Mucosa of rectum (tissue), 2 donors: ENCODE results near the gene C10orf90.

Experiments used
- H3K27ac ChIP-seq, 2 donors: one replicate each; pipeline ENCODE4 v1.7.0; 2013; ENCODE audit warnings: inconsistent platforms in 2 of 2, low read depth in 2 of 2, low read length in 2 of 2
- H3K27me3 ChIP-seq, 2 donors: one replicate each; pipeline ENCODE4 v1.7.0; 2013; ENCODE audit warnings: low read length in 2 of 2; ENCODE audit not compliant: control insufficient read depth in 2 of 2, insufficient read depth in 2 of 2
- H3K36me3 ChIP-seq, 2 donors: one replicate each; pipeline ENCODE4 v1.7.0; 2013; ENCODE audit warnings: low read length in 2 of 2; ENCODE audit not compliant: control insufficient read depth in 2 of 2, insufficient read depth in 2 of 2
- H3K4me1 ChIP-seq, 2 donors: one replicate each; pipeline ENCODE4 v1.7.0; 2013; ENCODE audit warnings: low read length in 2 of 2, mild to moderate bottlenecking in 1 of 2; ENCODE audit not compliant: control insufficient read depth in 2 of 2, insufficient read depth in 2 of 2
- H3K4me3 ChIP-seq, 2 donors: one replicate each; pipeline ENCODE4 v1.7.0; 2013; ENCODE audit warnings: low read length in 2 of 2
- H3K9ac ChIP-seq, 2 donors: one replicate each; pipeline ENCODE4 v1.7.0; 2013; ENCODE audit warnings: low read length in 2 of 2, low read depth in 1 of 2, mild to moderate bottlenecking in 1 of 2
- H3K9me3 ChIP-seq, 2 donors: one replicate each; pipeline ENCODE4 v1.7.0; 2013; ENCODE audit warnings: low read length in 2 of 2; ENCODE audit not compliant: control insufficient read depth in 2 of 2
- donor health status: healthy.
- donor health status: Normal muscosa, but diverticular disease.

C10orf90 gene

GRCh38 chr10:126500185-126500584 lies 170.3 kb downstream of the C10orf90 start:
- no peaks in the 10 kb centered on the region for H3K36me3 ChIP-seq
- no peak overlapping the region for H3K27ac ChIP-seq
- H3K4me3 ChIP-seq, result no peak overlapping the region
- H3K27me3 ChIP-seq, result peaks cover 0 to 4% of the 10 kb centered on the region in 2 donors
- H3K9ac ChIP-seq, result no peak overlapping the region
- no peaks in the 10 kb centered on the region for H3K9me3 ChIP-seq
- no peaks in the 10 kb centered on the region for H3K4me1 ChIP-seq

GRCh38 chr10:126499744-126500143 lies 170.7 kb downstream of the C10orf90 start:
- H3K36me3 ChIP-seq, result no peaks in the 10 kb centered on the region

GRCh38 chr10:126497672-126498071 lies 172.8 kb downstream of the C10orf90 start:
- H3K4me3 ChIP-seq, result no peak overlapping the region

More at GRCh38 chr10:126499744-126500143, 170.7 kb downstream of the C10orf90 start:
- Histone ChIP-seq H3K27me3 (peaks cover 0 to 4% of the 10 kb centered on the region in 2 donors), H3K27ac (no peak overlapping the region), H3K4me3 (no peak overlapping the region), H3K4me1 (no peaks in the 10 kb centered on the region), H3K9me3 (no peaks in the 10 kb centered on the region), H3K9ac (no peak overlapping the region)

GRCh38 chr10:126496771-126497545 lies 173.5 kb downstream of the C10orf90 start:
- Histone ChIP-seq H3K36me3 (no peaks in the 10 kb centered on the region), H3K4me1 (no peaks in the 10 kb centered on the region), H3K4me3 (no peak overlapping the region), H3K27me3 (no peaks in the 10 kb centered on the region), H3K27ac (no peak overlapping the region), H3K9ac (no peak overlapping the region), H3K9me3 (no peaks in the 10 kb centered on the region)

More at GRCh38 chr10:126497672-126498071, 172.8 kb downstream of the C10orf90 start:
- H3K27me3 ChIP-seq, result no peaks in the 10 kb centered on the region
- no peak overlapping the region for H3K9ac ChIP-seq
- no peaks in the 10 kb centered on the region for H3K36me3 ChIP-seq
- H3K9me3 ChIP-seq, result no peaks in the 10 kb centered on the region
- no peak overlapping the region for H3K27ac ChIP-seq
- H3K4me1 ChIP-seq, result no peaks in the 10 kb centered on the region

- no peak overlapping the region for H3K4me3 ChIP-seq
- no peak overlapping the region for H3K27ac ChIP-seq
- H3K9ac ChIP-seq, result no peak overlapping the region
- H3K27me3 ChIP-seq, result no peaks in the 10 kb centered on the region
- H3K36me3 ChIP-seq, result no peaks in the 10 kb centered on the region
- H3K9me3 ChIP-seq, result no peaks in the 10 kb centered on the region
- H3K4me1 ChIP-seq, result no peaks in the 10 kb centered on the region
Observed at GRCh38 chr10:126491476-126491875, 179.0 kb downstream of the C10orf90 start.

- Histone ChIP-seq H3K4me1 (no peaks in the 10 kb centered on the region), H3K27me3 (peaks cover 0 to 2% of the 10 kb centered on the region in 2 donors), H3K36me3 (no peaks in the 10 kb centered on the region), H3K9me3 (no peaks in the 10 kb centered on the region), H3K4me3 (no peak overlapping the region), H3K9ac (no peak overlapping the region), H3K27ac (no peak overlapping the region)
Observed at GRCh38 chr10:126481181-126481580, 189.3 kb downstream of the C10orf90 start.

- Histone ChIP-seq H3K9ac (no peak overlapping the region), H3K36me3 (no peaks in the 10 kb centered on the region), H3K4me1 (no peaks in the 10 kb centered on the region), H3K9me3 (no peaks in the 10 kb centered on the region), H3K27ac (no peak overlapping the region), H3K27me3 (peaks cover 0 to 2% of the 10 kb centered on the region in 2 donors), H3K4me3 (no peak overlapping the region)
Observed at GRCh38 chr10:126480648-126481047, 189.8 kb downstream of the C10orf90 start.

- Histone ChIP-seq H3K4me1 (no peaks in the 10 kb centered on the region), H3K27me3 (peaks cover 0 to 2% of the 10 kb centered on the region in 2 donors), H3K9ac (no peak overlapping the region), H3K4me3 (no peak overlapping the region), H3K36me3 (no peaks in the 10 kb centered on the region), H3K9me3 (no peaks in the 10 kb centered on the region), H3K27ac (no peak overlapping the region)
Observed at GRCh38 chr10:126479280-126479895, 191.1 kb downstream of the C10orf90 start.

- Histone ChIP-seq H3K9ac (no peak overlapping the region), H3K9me3 (no peaks in the 10 kb centered on the region), H3K27ac (no peak overlapping the region), H3K36me3 (no peaks in the 10 kb centered on the region), H3K4me1 (no peaks in the 10 kb centered on the region), H3K4me3 (no peak overlapping the region), H3K27me3 (peaks cover 0 to 2% of the 10 kb centered on the region in 2 donors)
Observed at GRCh38 chr10:126478546-126478945, 191.9 kb downstream of the C10orf90 start.

GRCh38 chr10:126476246-126476645 lies 194.2 kb downstream of the C10orf90 start:
- H3K4me1 ChIP-seq, result no peaks in the 10 kb centered on the region
- H3K36me3 ChIP-seq, result no peaks in the 10 kb centered on the region
- H3K9ac ChIP-seq, result no peak overlapping the region
- no peaks in the 10 kb centered on the region for H3K9me3 ChIP-seq
- H3K27ac ChIP-seq, result no peak overlapping the region
- peaks cover 0 to 2% of the 10 kb centered on the region in 2 donors for H3K27me3 ChIP-seq
- H3K4me3 ChIP-seq, result no peak overlapping the region
